ENCODE data around the gene NDUFA9.

The NDUFA9 gene

GRCh38 chr12:4681732-4682131 is 32.8 kb downstream of the NDUFA9 start:
- no peak for DNase-seq
- in situ Hi-C loops (cut with MboI; ENCODE audit: low pct_unique_long_range_greater_than_20kb, low sequenced_read_pairs): no loop called here

- in situ Hi-C loops (cut with MboI; ENCODE audit: low pct_unique_long_range_greater_than_20kb, low sequenced_read_pairs): no loop called here
- no peak for DNase-seq
Observed at GRCh38 chr12:4685317-4685716, 36.4 kb downstream of the NDUFA9 start.

GRCh38 chr12:4690760-4691159 is 41.8 kb downstream of the NDUFA9 start:
- DNase-seq: no peak
- in situ Hi-C loops (cut with MboI; ENCODE audit: low pct_unique_long_range_greater_than_20kb, low sequenced_read_pairs): no loop called here
